Stimulated activated naive CD8-positive, alpha-beta T cell treated with anti-CD3 and anti-CD28 coated beads, Interleukin-15, Interleukin-2, amounts not matched to agents 100 ng/mL and 50 ng/mL, for 24 hours (primary cell): ENCODE data around the gene LPCAT1.
"Not testable (repeated sequence)": the region's sequence is repeated elsewhere in the genome, so short reads cannot be mapped to it uniquely, and the experiment has no call there.

Experiments used
- H3K27ac Mint-ChIP-seq: one replicate; pipeline ENCODE4 v1.8.0; 2021; ENCODE audit warnings: mild to moderate bottlenecking, mixed read lengths
- H3K27me3 Mint-ChIP-seq: one replicate; pipeline ENCODE4 v1.8.0; 2021; ENCODE audit warnings: mixed read lengths
- H3K36me3 Mint-ChIP-seq: one replicate; pipeline ENCODE4 v1.8.0; 2021; ENCODE audit warnings: low read depth, mixed read lengths
- H3K4me1 Mint-ChIP-seq: one replicate; pipeline ENCODE4 v1.8.0; 2021; ENCODE audit warnings: low read depth, mixed read lengths
- H3K4me3 Mint-ChIP-seq: one replicate; pipeline ENCODE4 v1.8.0; 2021; ENCODE audit warnings: mild to moderate bottlenecking, mixed read lengths
- H3K9me3 Mint-ChIP-seq: one replicate; pipeline ENCODE4 v1.8.0; 2021; ENCODE audit warnings: mixed read lengths

LPCAT1 gene

GRCh38 chr5:1547655-1548054, 23.9 kb upstream of the LPCAT1 start:
- H3K27ac Mint-ChIP-seq, result no peak overlapping the region
- peaks cover 3% of the 10 kb centered on the region for H3K27me3 Mint-ChIP-seq
- no peak overlapping the region for H3K4me3 Mint-ChIP-seq
- no peaks in the 10 kb centered on the region for H3K36me3 Mint-ChIP-seq
- H3K4me1 Mint-ChIP-seq, result no peaks in the 10 kb centered on the region
- H3K9me3 Mint-ChIP-seq, result no peaks in the 10 kb centered on the region

GRCh38 chr5:1547236-1547635, 23.5 kb upstream of the LPCAT1 start:
- Mint-ChIP-seq H3K9me3 (no peaks in the 10 kb centered on the region), H3K27ac (no peak overlapping the region), H3K27me3 (peaks cover 3% of the 10 kb centered on the region), H3K36me3 (no peaks in the 10 kb centered on the region), H3K4me1 (no peaks in the 10 kb centered on the region), H3K4me3 (no peak overlapping the region)

GRCh38 chr5:1546556-1546955, 22.8 kb upstream of the LPCAT1 start:
- no peaks in the 10 kb centered on the region for H3K4me1 Mint-ChIP-seq
- no peak overlapping the region for H3K27ac Mint-ChIP-seq

GRCh38 chr5:1545805-1546355, 22.1 kb upstream of the LPCAT1 start:
- H3K36me3 Mint-ChIP-seq, result no peaks in the 10 kb centered on the region
- H3K9me3 Mint-ChIP-seq, result no peaks in the 10 kb centered on the region
- H3K4me3 Mint-ChIP-seq, result no peak overlapping the region
- H3K27ac Mint-ChIP-seq, result peak overlapping the region; percentile 65
- H3K4me1 Mint-ChIP-seq, result no peaks in the 10 kb centered on the region
- peaks cover 3% of the 10 kb centered on the region for H3K27me3 Mint-ChIP-seq

More at GRCh38 chr5:1546556-1546955, 22.8 kb upstream of the LPCAT1 start:
- Mint-ChIP-seq H3K27me3 (peaks cover 3% of the 10 kb centered on the region), H3K9me3 (no peaks in the 10 kb centered on the region), H3K4me3 (no peak overlapping the region), H3K36me3 (no peaks in the 10 kb centered on the region)

GRCh38 chr5:1545126-1545804, 21.5 kb upstream of the LPCAT1 start:
- no peaks in the 10 kb centered on the region for H3K36me3 Mint-ChIP-seq
- H3K27ac Mint-ChIP-seq, result peak overlapping the region; percentile 65
- peaks cover 3% of the 10 kb centered on the region for H3K27me3 Mint-ChIP-seq
- H3K4me3 Mint-ChIP-seq, result no peak overlapping the region
- H3K4me1 Mint-ChIP-seq, result no peaks in the 10 kb centered on the region
- H3K9me3 Mint-ChIP-seq, result no peaks in the 10 kb centered on the region

GRCh38 chr5:1544294-1544961, 20.7 kb upstream of the LPCAT1 start:
- peaks cover 3% of the 10 kb centered on the region for H3K27me3 Mint-ChIP-seq
- no peak overlapping the region for H3K4me3 Mint-ChIP-seq
- H3K4me1 Mint-ChIP-seq, result no peaks in the 10 kb centered on the region
- no peaks in the 10 kb centered on the region for H3K9me3 Mint-ChIP-seq
- no peaks in the 10 kb centered on the region for H3K36me3 Mint-ChIP-seq
- H3K27ac Mint-ChIP-seq, result no peak overlapping the region

GRCh38 chr5:1543398-1544293, 19.9 kb upstream of the LPCAT1 start:
- Mint-ChIP-seq H3K4me1 (no peaks in the 10 kb centered on the region), H3K27ac (no peak overlapping the region), H3K36me3 (no peaks in the 10 kb centered on the region), H3K9me3 (no peaks in the 10 kb centered on the region), H3K27me3 (peaks cover 3% of the 10 kb centered on the region), H3K4me3 (no peak overlapping the region)

- no peak overlapping the region for H3K27ac Mint-ChIP-seq
Observed at GRCh38 chr5:1542781-1543180, 19.0 kb upstream of the LPCAT1 start.

GRCh38 chr5:1541702-1542400, 18.1 kb upstream of the LPCAT1 start:
- no peak overlapping the region for H3K4me3 Mint-ChIP-seq
- H3K9me3 Mint-ChIP-seq, result no peaks in the 10 kb centered on the region
- H3K36me3 Mint-ChIP-seq, result no peaks in the 10 kb centered on the region
- H3K4me1 Mint-ChIP-seq, result peaks cover 9% of the 10 kb centered on the region
- H3K27ac Mint-ChIP-seq, result no peak overlapping the region
- no peaks in the 10 kb centered on the region for H3K27me3 Mint-ChIP-seq

More at GRCh38 chr5:1542781-1543180, 19.0 kb upstream of the LPCAT1 start:
- Mint-ChIP-seq H3K36me3 (no peaks in the 10 kb centered on the region), H3K9me3 (no peaks in the 10 kb centered on the region), H3K27me3 (no peaks in the 10 kb centered on the region), H3K4me1 (no peaks in the 10 kb centered on the region), H3K4me3 (no peak overlapping the region)

GRCh38 chr5:1540831-1541701, 17.3 kb upstream of the LPCAT1 start:
- Mint-ChIP-seq H3K4me1 (peaks cover 17% of the 10 kb centered on the region), H3K27ac (no peak overlapping the region), H3K9me3 (no peaks in the 10 kb centered on the region), H3K4me3 (no peak overlapping the region), H3K36me3 (no peaks in the 10 kb centered on the region), H3K27me3 (no peaks in the 10 kb centered on the region)

- Mint-ChIP-seq H3K4me1 (peaks cover 25% of the 10 kb centered on the region), H3K27ac (no peak overlapping the region), H3K9me3 (no peaks in the 10 kb centered on the region), H3K27me3 (no peaks in the 10 kb centered on the region), H3K36me3 (no peaks in the 10 kb centered on the region), H3K4me3 (no peak overlapping the region)
Observed at GRCh38 chr5:1540166-1540565, 16.4 kb upstream of the LPCAT1 start.

GRCh38 chr5:1539393-1540161, 15.8 kb upstream of the LPCAT1 start:
- H3K36me3 Mint-ChIP-seq, result not testable (repeated sequence)

GRCh38 chr5:1538741-1539392, 15.1 kb upstream of the LPCAT1 start:
- Mint-ChIP-seq H3K9me3 (no peaks in the 10 kb centered on the region), H3K27ac (no peak overlapping the region), H3K27me3 (no peaks in the 10 kb centered on the region), H3K4me1 (peaks cover 25% of the 10 kb centered on the region), H3K4me3 (no peak overlapping the region), H3K36me3 (no peaks in the 10 kb centered on the region)

More at GRCh38 chr5:1539393-1540161, 15.8 kb upstream of the LPCAT1 start:
- H3K4me1 Mint-ChIP-seq, result peaks cover 25% of the 10 kb centered on the region
- not testable (repeated sequence) for H3K4me3 Mint-ChIP-seq, H3K9me3 Mint-ChIP-seq, H3K27me3 Mint-ChIP-seq, H3K27ac Mint-ChIP-seq
